GM19351 (cell line): ENCODE data around the gene EPHA4.

ENCODE experiments used
- ATAC-seq: cut with Tn5 transposase; IDR thresholded peaks from one replicate; pipeline ENCODE4 v1.9.1; 2021; ENCODE audit warnings: mild to moderate bottlenecking, moderate library complexity; ENCODE audit not compliant: unreplicated experiment

EPHA4 gene

DNA sequence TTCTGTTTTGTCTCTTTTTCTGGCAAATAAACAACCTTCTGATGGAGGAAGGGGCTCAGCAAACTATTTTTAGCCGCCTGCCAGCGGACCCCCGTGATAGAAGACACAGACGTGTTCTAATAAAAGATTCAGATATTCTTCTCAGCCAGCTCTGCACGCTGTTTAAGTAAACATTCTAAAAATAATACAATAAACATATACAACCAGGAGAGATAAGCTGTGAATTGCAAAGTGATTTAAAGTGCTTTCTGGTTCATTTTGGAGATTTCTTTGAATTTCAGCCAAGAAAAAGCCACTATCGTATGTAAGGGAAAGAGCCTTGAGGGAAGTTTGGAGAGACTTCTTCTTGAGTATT lies 201.3 kb downstream of the EPHA4 start:
- ATAC-seq, result no peak

- no peak for ATAC-seq
These were observed 201.8 kb downstream of the EPHA4 start for GRCh38 chr2:221370076-221370856.
